ENCODE measurements around the gene METRN.

Gene METRN

GRCh38 chr16:768428-768827, 53.5 kb downstream of the METRN start:
- no peak for TF ChIP-seq CTCF (IDR thresholded peaks at IDR 0.05; ENCODE audit: low read depth, low read length, missing control alignments)
- DNase-seq (ENCODE audit: extremely low read depth, low read depth): no peak
- H3K4me3 ChIP-seq (replicated peaks; ENCODE audit: low read depth, low read length): no peak overlapping the region
